HG03378 (cell line): ENCODE measurements around the gene CACNA2D3.

Experiments
- ATAC-seq: cut with Tn5 transposase; IDR thresholded peaks from one replicate; pipeline ENCODE4 v1.9.1; 2021; ENCODE audit warnings: mild to moderate bottlenecking, moderate library complexity; ENCODE audit not compliant: unreplicated experiment

CACNA2D3 gene

GRCh38 chr3:54322354-54322753, 200.0 kb downstream of the CACNA2D3 start:
- ATAC-seq: no peak

- no peak for ATAC-seq
These were observed 201.8 kb downstream of the CACNA2D3 start for GRCh38 chr3:54324103-54324502.

GRCh38 chr3:54326951-54327350, 204.6 kb downstream of the CACNA2D3 start:
- ATAC-seq: no peak

- ATAC-seq: no peak
These were observed 209.0 kb downstream of the CACNA2D3 start for GRCh38 chr3:54331341-54331740.

GRCh38 chr3:54337846-54338245, 215.5 kb downstream of the CACNA2D3 start:
- no peak for ATAC-seq

DNA sequence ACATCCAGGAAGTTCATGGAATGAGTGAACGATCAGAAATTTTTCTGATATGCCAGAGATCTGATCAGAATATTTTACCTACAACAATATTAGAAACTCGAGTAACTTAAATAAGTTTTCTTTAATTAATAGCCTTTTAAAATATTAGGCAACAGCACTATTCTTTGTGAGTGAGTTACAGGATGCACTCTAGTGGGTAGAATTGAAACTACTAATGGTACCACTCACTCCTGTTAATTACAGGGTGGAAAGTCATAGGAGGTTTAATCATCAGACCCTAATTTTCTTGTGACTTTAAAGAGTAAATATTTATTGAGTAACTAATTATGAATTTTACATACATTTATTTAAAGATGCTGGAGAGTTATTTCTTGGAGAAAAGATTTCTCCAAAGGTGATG, 217.3 kb downstream of the CACNA2D3 start:
- ATAC-seq: no peak

DNA sequence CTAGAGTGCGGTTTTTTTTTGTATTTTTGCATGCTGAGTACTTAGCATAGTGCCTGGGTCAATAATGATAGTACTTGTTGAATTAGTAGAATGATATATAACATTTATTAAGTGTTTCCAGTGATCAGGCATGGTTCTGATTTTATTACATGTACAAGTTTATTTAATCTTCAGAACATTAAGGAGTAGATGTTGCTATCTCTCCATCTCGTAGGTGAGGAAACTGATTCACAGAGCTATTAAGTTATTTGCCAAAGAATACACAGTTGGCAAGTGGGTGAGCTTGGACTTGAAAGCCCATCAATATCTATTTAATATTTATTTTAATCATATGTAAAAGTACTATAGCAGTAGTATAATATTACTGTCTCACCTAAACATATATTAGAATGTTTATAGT, 219.5 kb downstream of the CACNA2D3 start:
- ATAC-seq: no peak

GRCh38 chr3:54342676-54343075, 220.3 kb downstream of the CACNA2D3 start:
- no peak for ATAC-seq

- no peak for ATAC-seq
These were observed 221.1 kb downstream of the CACNA2D3 start for GRCh38 chr3:54343495-54343894.

GRCh38 chr3:54344601-54345231, 222.4 kb downstream of the CACNA2D3 start:
- no peak for ATAC-seq

GRCh38 chr3:54345847-54346375, 223.6 kb downstream of the CACNA2D3 start:
- ATAC-seq: no peak

- no peak for ATAC-seq
These were observed 224.7 kb downstream of the CACNA2D3 start for GRCh38 chr3:54347060-54347459.

GRCh38 chr3:54347933-54348332, 225.6 kb downstream of the CACNA2D3 start:
- no peak for ATAC-seq

DNA sequence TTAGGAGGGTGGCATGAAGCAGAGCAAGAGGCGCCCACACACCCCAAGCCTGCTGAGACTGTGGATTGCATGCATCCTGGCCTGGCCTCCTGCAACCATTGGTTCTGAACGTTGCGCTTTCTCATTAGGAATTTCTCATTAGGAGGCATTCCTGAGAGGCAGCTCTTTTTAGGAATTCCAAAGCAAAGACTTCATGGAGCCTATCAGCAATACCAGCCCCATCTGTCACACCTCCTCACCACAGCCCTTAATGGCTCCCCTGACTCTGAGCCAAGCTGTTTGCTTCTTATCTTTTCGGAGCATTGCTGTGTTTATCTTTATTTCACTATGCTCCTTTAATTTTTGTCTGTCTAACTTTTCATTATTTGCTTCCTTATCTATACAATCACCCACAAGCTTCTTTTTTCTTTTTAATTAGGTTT, 226.9 kb downstream of the CACNA2D3 start:
- ATAC-seq: no peak

GRCh38 chr3:54349691-54350090, 227.3 kb downstream of the CACNA2D3 start:
- no peak for ATAC-seq

- ATAC-seq: no peak
These were observed 231.2 kb downstream of the CACNA2D3 start for GRCh38 chr3:54353546-54353945.

- ATAC-seq: no peak
These were observed 231.6 kb downstream of the CACNA2D3 start for GRCh38 chr3:54353946-54354345.

DNA sequence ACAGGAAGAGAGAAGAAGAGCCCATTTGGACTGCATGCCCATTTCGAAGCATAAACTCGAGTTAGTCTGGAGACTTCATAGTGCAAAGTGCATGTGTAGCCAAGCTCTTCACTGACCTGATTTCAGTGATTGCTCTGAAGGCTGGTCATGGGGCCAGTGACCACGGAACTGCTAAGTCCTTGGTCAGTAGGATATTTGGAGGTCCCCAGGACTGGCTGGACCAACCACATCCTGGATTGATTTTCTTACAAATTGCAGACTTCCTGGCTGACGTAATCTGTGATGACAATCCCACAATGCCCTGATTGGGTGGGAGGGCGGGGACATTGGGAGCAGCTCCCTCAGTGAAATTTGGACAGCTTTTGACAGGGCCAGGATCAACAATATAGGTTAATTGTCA, 233.4 kb downstream of the CACNA2D3 start:
- no peak for ATAC-seq

GRCh38 chr3:54356261-54357045, 234.1 kb downstream of the CACNA2D3 start:
- no peak for ATAC-seq

GRCh38 chr3:54357301-54357700, 234.9 kb downstream of the CACNA2D3 start:
- ATAC-seq: no peak

- ATAC-seq: no peak
These were observed 236.0 kb downstream of the CACNA2D3 start for GRCh38 chr3:54358316-54358715.

DNA sequence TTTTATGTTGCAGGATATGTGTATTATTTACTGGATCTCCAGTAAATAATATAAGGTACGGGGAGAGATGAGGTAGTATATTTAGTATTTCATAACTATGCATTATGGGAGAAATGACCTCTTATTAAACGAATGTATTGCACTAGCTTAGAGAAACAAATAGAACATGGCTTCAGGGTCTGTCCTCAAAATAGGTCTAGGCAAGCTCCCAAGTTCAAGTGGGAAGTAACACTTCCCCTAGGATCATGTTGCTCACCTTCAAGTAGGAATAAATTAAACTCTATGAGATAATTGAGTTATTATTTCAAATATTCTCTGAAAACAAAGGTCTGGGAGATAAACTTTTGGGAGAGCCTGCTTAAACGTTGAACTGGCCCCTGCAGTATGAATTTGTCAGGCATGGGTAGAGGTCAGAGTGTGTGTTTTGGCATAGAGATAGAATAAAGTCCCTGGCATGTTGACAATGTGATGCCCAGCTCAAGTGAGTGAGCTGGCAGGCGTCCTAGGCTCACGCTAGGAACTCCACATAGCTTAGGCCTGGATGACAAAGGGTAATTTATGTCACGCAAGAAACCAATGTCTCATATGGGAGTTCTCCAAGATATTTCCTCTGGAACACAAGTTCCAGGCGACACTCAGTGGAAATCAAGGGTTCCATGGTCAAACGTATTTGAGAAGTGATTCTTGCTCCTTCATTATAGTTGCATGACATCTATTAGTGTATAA, 236.8 kb downstream of the CACNA2D3 start:
- no peak for ATAC-seq
